Spleen (tissue), 11 donors: ENCODE results near the gene CLTA. TPM values are rescaled to one million over a fixed set of nuclear protein-coding genes. Genes with fewer than 3 reads are reported as not detected.
"Not testable (repeated sequence)": the region's sequence is repeated elsewhere in the genome, so short reads cannot be mapped to it uniquely, and the experiment has no call there.

Source experiments
- DNase-seq: peaks from one replicate; pipeline ENCODE4 v3.0.0-alpha.2; 2020
- H3K27ac ChIP-seq, 8 donors: fragments of 200-600 bp; sonication (generic) in 7 of 8; 1 replicate in 4 of 8; 2 replicates in 4 of 8; pipeline versions ENCODE4 v1.5.0 to v1.8.0; 2016 to 2021; ENCODE audit warnings: inconsistent platforms in 4 of 8, mild to moderate bottlenecking in 4 of 8, moderate library complexity in 1 of 8
- H3K27me3 ChIP-seq, 7 donors: fragments of 200-600 bp; sonication (generic) in 6 of 7; replicated peaks in 1 of 7; 1 replicate in 4 of 7; 2 replicates in 3 of 7; pipeline versions ENCODE4 v1.5.0 to v1.8.0; 2016 to 2021; ENCODE audit warnings: inconsistent platforms in 3 of 7, mild to moderate bottlenecking in 1 of 7
- H3K36me3 ChIP-seq, 6 donors: fragments of 200-600 bp; sonication (generic) in 5 of 6; 1 replicate in 4 of 6; 2 replicates in 2 of 6; pipeline versions ENCODE4 v1.5.0 to v1.8.0; 2016 to 2021; ENCODE audit warnings: inconsistent platforms in 2 of 6
- H3K4me1 ChIP-seq, 6 donors: fragments of 200-600 bp; sonication (generic) in 5 of 6; 1 replicate in 3 of 6; 2 replicates in 3 of 6; pipeline versions ENCODE4 v1.5.0 to v1.8.0; 2016 to 2021; ENCODE audit warnings: inconsistent platforms in 3 of 6
- H3K4me3 ChIP-seq, 8 donors: fragments of 200-600 bp; sonication (generic) in 7 of 8; 1 replicate in 4 of 8; 2 replicates in 4 of 8; pipeline versions ENCODE4 v1.5.0 to v1.8.0; 2016 to 2021; ENCODE audit warnings: inconsistent platforms in 4 of 8, mild to moderate bottlenecking in 4 of 8, moderate library complexity in 2 of 8
- H3K9me3 ChIP-seq, 8 donors: fragments of 200-600 bp; sonication (generic) in 7 of 8; 1 replicate in 4 of 8; 2 replicates in 4 of 8; pipeline versions ENCODE4 v1.5.0 to v1.8.0; 2016 to 2021; ENCODE audit warnings: inconsistent platforms in 4 of 8
- POLR2A ChIP-seq, 3 donors: fragments of 450-650 bp; IDR thresholded peaks; one replicate each; pipeline ENCODE4 v1.5.1; 2017; ENCODE audit warnings: antibody characterized with exemption in 3 of 3, mild to moderate bottlenecking in 1 of 3
- POLR2AphosphoS5 ChIP-seq, 3 donors: sonication (generic); formaldehyde crosslinking; IDR thresholded peaks; one replicate each; pipeline ENCODE4 v1.5.1; 2017; ENCODE audit warnings: antibody characterized with exemption in 3 of 3
- WGBS, 5 donors: extraction: QIAGEN DNeasy Blood & Tissue Kit in 3 of 5; methylation state at CpG; one replicate each; pipeline versions ENCODE4 v1.1.5 to v1.1.7; 2013 to 2018; 5-methylcytosine and 5-hydroxymethylcytosine counted together
- intact Hi-C: fragments of 100-400 bp; cut with DNase I; formaldehyde crosslinking; loops from one replicate; pipeline ENCODE4 v1.15.0; 2023; ENCODE audit warnings: low total_unique reads
- polyA plus RNA-seq, 3 donors: library from polyadenylated mRNA; stranded (reverse); fragments of 200-250 nt; gene quantifications; one replicate each; pipeline ENCODE4 v1.2.1, GENCODE V29; 2013
- total RNA-seq, 7 donors: library from RNA; depleted of rRNA in 3 of 7; stranded (reverse); fragments of >200 nt in 3 of 7; fragmentation: NEBNext Ultra II Directional in 4 of 7; extraction: Animal tissue kit (Norgen Biotek cat#: 25700) in 4 of 7; gene quantifications; one replicate each; pipeline versions ENCODE4 v1.1.0 to v1.2.1, GENCODE V29; 2016 to 2021
- TF ChIP-seq, protein P1 (sequence below), 11 experiments: fragments of 200-600 bp in 7 of 11; fragments of 450-650 bp in 4 of 11; sonication (generic) in 4 of 11; IDR thresholded peaks in 8 of 11; conservative IDR thresholded peaks in 3 of 11; 1 replicate in 7 of 11; 2 replicates in 4 of 11; pipeline versions ENCODE4 v1.4.0 to v1.8.0; 2016 to 2021; ENCODE audit warnings: antibody characterized with exemption in 11 of 11, inconsistent platforms in 4 of 11, mild to moderate bottlenecking in 1 of 11
- donor health status: healthy with polysubstance abuse.
- donor health status: DM: no; HTN: no; CAD: no; lungs with moderate emphysema.
- donor health status: DM: no; HTN: no; CAD: no.
- donor health status: Bipolar disorder and iron deficiency.
- donor health status: healthy.
- donor health status: DM: no; HTN: no; CAD: no.
- donor health status: DM: yes; HTN: yes; CAD: no.

Gene CLTA
- total and polyA plus RNA-seq, 10 donors, result 92.0 to 176 (median 137) TPM

DNA sequence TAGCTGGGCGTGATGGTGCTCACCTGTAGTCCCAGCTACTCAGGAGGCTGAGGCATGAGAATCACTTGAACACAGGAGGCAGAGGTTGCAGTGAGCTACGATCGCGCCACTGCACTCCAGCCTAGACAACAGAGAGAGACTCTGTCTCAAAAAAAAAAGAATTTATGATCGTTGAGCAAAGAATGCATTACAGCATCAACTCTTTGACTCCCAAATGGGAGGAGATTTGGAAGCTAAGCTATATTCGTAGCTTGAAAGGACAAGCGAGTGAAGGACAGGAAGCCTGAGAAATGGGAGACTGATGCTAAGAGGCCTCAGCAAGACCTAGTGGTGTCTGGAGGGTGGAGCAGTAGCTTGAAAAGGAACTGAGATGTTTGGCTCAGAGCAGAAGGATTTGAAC lies 31.8 kb upstream of the CLTA start:
- Histone ChIP-seq H3K36me3 (peaks cover 0 to 56% (median 5%) of the 10 kb centered on the region in 6 donors), H3K4me1 (peaks cover 7 to 38% (median 27%) of the 10 kb centered on the region in 6 donors), H3K27ac (peak overlapping the region in 4 of 8 donors; percentile 17 to 72 (median 62)), H3K4me3 (no peak overlapping the region), H3K27me3 (no peaks in the 10 kb centered on the region), H3K9me3 (peaks cover 0 to 9% (median 4%) of the 10 kb centered on the region in 8 donors)
- DNase-seq, result peak; percentile 24
- intact Hi-C loops, result no loop called here
- WGBS, 5 donors, result 78 to 90% (median 87%) methylated on average over 7 of the region's 7 CpGs
- TF ChIP-seq, protein P1, sequence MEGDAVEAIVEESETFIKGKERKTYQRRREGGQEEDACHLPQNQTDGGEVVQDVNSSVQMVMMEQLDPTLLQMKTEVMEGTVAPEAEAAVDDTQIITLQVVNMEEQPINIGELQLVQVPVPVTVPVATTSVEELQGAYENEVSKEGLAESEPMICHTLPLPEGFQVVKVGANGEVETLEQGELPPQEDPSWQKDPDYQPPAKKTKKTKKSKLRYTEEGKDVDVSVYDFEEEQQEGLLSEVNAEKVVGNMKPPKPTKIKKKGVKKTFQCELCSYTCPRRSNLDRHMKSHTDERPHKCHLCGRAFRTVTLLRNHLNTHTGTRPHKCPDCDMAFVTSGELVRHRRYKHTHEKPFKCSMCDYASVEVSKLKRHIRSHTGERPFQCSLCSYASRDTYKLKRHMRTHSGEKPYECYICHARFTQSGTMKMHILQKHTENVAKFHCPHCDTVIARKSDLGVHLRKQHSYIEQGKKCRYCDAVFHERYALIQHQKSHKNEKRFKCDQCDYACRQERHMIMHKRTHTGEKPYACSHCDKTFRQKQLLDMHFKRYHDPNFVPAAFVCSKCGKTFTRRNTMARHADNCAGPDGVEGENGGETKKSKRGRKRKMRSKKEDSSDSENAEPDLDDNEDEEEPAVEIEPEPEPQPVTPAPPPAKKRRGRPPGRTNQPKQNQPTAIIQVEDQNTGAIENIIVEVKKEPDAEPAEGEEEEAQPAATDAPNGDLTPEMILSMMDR (IDR thresholded peaks at IDR 0.05 in 8 of 11, conservative IDR thresholded peaks at IDR 0.05 in 3 of 11), result no peak
- TF ChIP-seq POLR2AphosphoS5 (IDR thresholded peaks at IDR 0.05), result no peak
- no peak for TF ChIP-seq POLR2A (IDR thresholded peaks at IDR 0.05)

- intact Hi-C loops, H3K27me3 ChIP-seq, H3K4me3 ChIP-seq, H3K9me3 ChIP-seq: not testable (repeated sequence)
- Histone ChIP-seq H3K27ac (peak overlapping the region in 3 of 8 donors; percentile 17 to 72 (median 66)), H3K36me3 (peaks cover 0 to 56% (median 5%) of the 10 kb centered on the region in 6 donors), H3K4me1 (peaks cover 1 to 34% (median 22%) of the 10 kb centered on the region in 6 donors)
- WGBS, 5 donors, result 93 to 98% (median 96%) methylated on average over 4 of the region's 4 CpGs
- peak; percentile 20 for DNase-seq
These were observed 31.2 kb upstream of the CLTA start for GRCh38 chr9:36159509-36159908.

- H3K9me3 ChIP-seq, intact Hi-C loops, H3K27ac ChIP-seq, H3K27me3 ChIP-seq, H3K4me3 ChIP-seq: not testable (repeated sequence)
- peak; percentile 23 for DNase-seq
- H3K36me3 ChIP-seq, result peaks cover 0 to 56% (median 5%) of the 10 kb centered on the region in 6 donors
- 71 to 94% (median 80%) methylated on average over 11 of the region's 11 CpGs for WGBS, 5 donors
- peaks cover 0 to 34% (median 17%) of the 10 kb centered on the region in 6 donors for H3K4me1 ChIP-seq
These were observed 30.6 kb upstream of the CLTA start for GRCh38 chr9:36160126-36160525.

DNA sequence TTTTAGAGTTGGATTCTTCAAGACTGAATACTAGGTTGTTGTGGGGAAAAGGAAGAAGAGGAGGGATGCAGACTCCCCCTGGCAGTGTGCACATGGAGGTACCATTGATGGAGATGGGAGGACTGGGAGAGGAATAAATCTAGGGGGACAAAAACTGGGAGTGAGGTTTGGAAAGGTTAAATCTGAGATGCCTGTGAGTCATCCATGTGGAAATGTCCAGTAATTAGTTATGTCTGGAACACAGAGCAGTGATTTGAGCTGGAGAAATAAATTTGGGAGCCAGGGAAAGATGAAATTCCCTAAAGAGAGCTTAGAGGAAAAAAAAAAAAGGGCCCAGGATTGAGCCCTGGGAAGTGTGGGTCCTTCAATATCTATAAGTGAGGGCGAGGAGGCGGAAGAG lies 29.5 kb upstream of the CLTA start:
- Histone ChIP-seq H3K27me3 (peaks cover 0 to 4% (median 0%) of the 10 kb centered on the region in 7 donors), H3K9me3 (peaks cover 0 to 7% (median 4%) of the 10 kb centered on the region in 8 donors), H3K36me3 (peaks cover 0 to 49% (median 5%) of the 10 kb centered on the region in 6 donors), H3K4me1 (peaks cover 3 to 42% (median 23%) of the 10 kb centered on the region in 6 donors), H3K4me3 (no peak overlapping the region), H3K27ac (peak overlapping the region in 1 of 8 donors; percentile 3)
- TF ChIP-seq POLR2A (IDR thresholded peaks at IDR 0.05) (no peak), POLR2AphosphoS5 (IDR thresholded peaks at IDR 0.05) (no peak)
- TF ChIP-seq, protein P1 (IDR thresholded peaks at IDR 0.05 in 8 of 11, conservative IDR thresholded peaks at IDR 0.05 in 3 of 11), result no peak
- intact Hi-C loops, result no loop called here
- peak; percentile 2 for DNase-seq
- WGBS, 5 donors, result 84 to 100% (median 98%) methylated on average over 2 of the region's 2 CpGs

GRCh38 chr9:36162211-36162738 lies 28.4 kb upstream of the CLTA start:
- Histone ChIP-seq H3K36me3 (peaks cover 0 to 41% (median 5%) of the 10 kb centered on the region in 6 donors), H3K27me3 (peaks cover 0 to 6% (median 0%) of the 10 kb centered on the region in 7 donors), H3K9me3 (no peaks in the 10 kb centered on the region), H3K4me1 (peaks cover 5 to 53% (median 30%) of the 10 kb centered on the region in 6 donors), H3K4me3 (no peak overlapping the region), H3K27ac (peak overlapping the region in 1 of 8 donors; percentile 60)
- 93 to 95% (median 93%) methylated on average over 17 of the region's 17 CpGs for WGBS, 5 donors
- peak; percentile 46 for DNase-seq
- TF ChIP-seq, protein P1 (IDR thresholded peaks at IDR 0.05 in 8 of 11, conservative IDR thresholded peaks at IDR 0.05 in 3 of 11), result no peak
- no peak for TF ChIP-seq POLR2AphosphoS5 (IDR thresholded peaks at IDR 0.05)
- no peak for TF ChIP-seq POLR2A (IDR thresholded peaks at IDR 0.05)
- intact Hi-C loops, result no loop called here
